SJSA1 (cell line): ENCODE measurements around the gene OS9. TPM values are rescaled to one million over a fixed set of nuclear protein-coding genes. Genes with fewer than 3 reads are reported as not detected.
A peak's percentile ranks its signal among the peaks of the same experiment; 100 is the strongest.
"Not testable (repeated sequence)": the region's sequence is repeated elsewhere in the genome, so short reads cannot be mapped to it uniquely, and the experiment has no call there.

Source experiments
- DNase-seq, 2 experiments: peaks; one replicate each; pipeline ENCODE4 v3.0.0-alpha.2; 2015 to 2020; ENCODE audit warnings: low spot score in 2 of 2, low read depth in 1 of 2
- H3K27ac ChIP-seq: fragments of 250-450 bp; sonication (Bioruptor Pico); 2 replicates; pipeline ENCODE4 v1.5.1; 2020; ENCODE audit warnings: mild to moderate bottlenecking, moderate library complexity
- H3K27me3 ChIP-seq: fragments of 250-450 bp; sonication (Bioruptor Pico); replicated peaks from 2 replicates; pipeline ENCODE4 v1.5.1; 2020; ENCODE audit warnings: mild to moderate bottlenecking, moderate library complexity
- H3K36me3 ChIP-seq: fragments of 250-450 bp; sonication (Bioruptor Pico); 2 replicates; pipeline ENCODE4 v1.5.1; 2020; ENCODE audit warnings: mild to moderate bottlenecking
- H3K4me1 ChIP-seq: fragments of 250-450 bp; sonication (Bioruptor Pico); replicated peaks from 2 replicates; pipeline ENCODE4 v1.6.1; 2021; ENCODE audit warnings: mild to moderate bottlenecking
- H3K4me3 ChIP-seq: fragments of 250-450 bp; sonication (Bioruptor Pico); 2 replicates; pipeline ENCODE4 v1.5.1; 2020; ENCODE audit warnings: mild to moderate bottlenecking
- H3K9me3 ChIP-seq: fragments of 250-450 bp; sonication (Bioruptor Pico); replicated peaks from 2 replicates; pipeline ENCODE4 v1.5.1; 2020; ENCODE audit warnings: mild to moderate bottlenecking
- total RNA-seq: library from RNA; depleted of rRNA; stranded (reverse); fragments of >200 nt; shearing (Covaris generic); gene quantifications from 2 replicates; pipeline ENCODE4 v1.2.3, GENCODE V29; 2014

The OS9 gene
- total RNA-seq, 1 experiment from 2014 or later = 4,436 TPM

DNA sequence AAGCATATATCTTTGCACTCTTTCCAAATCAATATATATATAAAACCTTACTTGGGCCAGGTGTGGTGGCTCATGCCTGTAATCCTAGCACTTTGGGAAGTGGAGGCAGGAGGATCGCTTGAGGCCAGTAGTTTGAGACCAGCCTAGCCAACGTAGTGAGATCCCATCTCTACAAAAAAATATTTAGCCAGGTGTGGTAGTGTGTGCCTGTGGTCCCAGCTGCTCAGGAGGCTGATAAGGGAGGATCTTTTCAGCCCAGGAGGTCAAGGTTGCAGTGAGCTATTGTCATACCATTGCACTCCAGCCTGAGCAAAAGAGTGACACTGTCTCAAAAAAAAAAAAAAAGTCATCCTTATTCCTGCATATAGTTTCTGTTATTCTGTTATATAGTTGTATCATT is 14.4 kb downstream of the OS9 start:
- no peak overlapping the region for H3K27ac ChIP-seq
- peaks cover 8% of the 10 kb centered on the region for H3K9me3 ChIP-seq
- peak in 1 of 2 experiments; percentile 79 for DNase-seq
- H3K36me3 ChIP-seq = peaks cover 60% of the 10 kb centered on the region
- H3K27me3 ChIP-seq = no peaks in the 10 kb centered on the region
- H3K4me1 ChIP-seq = no peaks in the 10 kb centered on the region
- no peak overlapping the region for H3K4me3 ChIP-seq

DNA sequence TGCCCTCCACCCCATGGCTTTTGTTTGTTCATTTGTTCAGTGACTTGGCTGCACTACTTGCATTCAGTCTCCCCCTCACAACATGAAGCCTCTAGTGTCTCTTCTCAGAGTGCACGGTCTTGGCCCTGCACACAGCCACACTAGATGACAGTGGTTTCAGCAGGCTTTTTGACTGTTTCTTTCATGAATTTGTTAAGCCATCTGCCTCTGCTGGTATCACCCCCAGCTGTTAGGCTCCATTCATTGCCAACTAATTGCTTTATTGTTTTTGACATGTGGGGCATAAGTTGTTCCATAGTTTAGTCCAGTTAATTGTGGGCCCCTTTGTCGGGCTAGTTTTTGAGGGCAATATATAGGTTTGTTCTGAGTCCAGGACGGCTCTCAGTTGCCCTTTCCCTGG is 18.8 kb downstream of the OS9 start:
- no peaks in the 10 kb centered on the region for H3K27me3 ChIP-seq
- H3K27ac ChIP-seq = no peak overlapping the region
- H3K4me3 ChIP-seq = no peak overlapping the region
- no peaks in the 10 kb centered on the region for H3K4me1 ChIP-seq
- no peaks in the 10 kb centered on the region for H3K9me3 ChIP-seq
- peaks cover 57% of the 10 kb centered on the region for H3K36me3 ChIP-seq
- peak in 1 of 2 experiments; percentile 82 for DNase-seq

- peaks cover 63% of the 10 kb centered on the region for H3K36me3 ChIP-seq
- no peaks in the 10 kb centered on the region for H3K4me1 ChIP-seq
- H3K27ac ChIP-seq = no peak overlapping the region
- H3K9me3 ChIP-seq = no peaks in the 10 kb centered on the region
- H3K4me3 ChIP-seq = no peak overlapping the region
- H3K27me3 ChIP-seq = no peaks in the 10 kb centered on the region
- DNase-seq = peak in 1 of 2 experiments; percentile 89
Measured at GRCh38 chr12:57713209-57713608, 19.3 kb downstream of the OS9 start.

GRCh38 chr12:57715036-57715748 is 21.3 kb downstream of the OS9 start:
- DNase-seq = peak in 1 of 2 experiments; percentile 74
- peaks cover 79% of the 10 kb centered on the region for H3K36me3 ChIP-seq
- not testable (repeated sequence) for H3K27ac ChIP-seq, H3K9me3 ChIP-seq, H3K4me3 ChIP-seq, H3K4me1 ChIP-seq, H3K27me3 ChIP-seq

GRCh38 chr12:57715786-57716185 is 21.9 kb downstream of the OS9 start:
- no peaks in the 10 kb centered on the region for H3K27me3 ChIP-seq
- no peak overlapping the region for H3K4me3 ChIP-seq
- H3K9me3 ChIP-seq = no peaks in the 10 kb centered on the region
- peak in 1 of 2 experiments; percentile 93 for DNase-seq
- peaks cover 85% of the 10 kb centered on the region for H3K36me3 ChIP-seq
- H3K27ac ChIP-seq = no peak overlapping the region
- H3K4me1 ChIP-seq = no peaks in the 10 kb centered on the region

DNA sequence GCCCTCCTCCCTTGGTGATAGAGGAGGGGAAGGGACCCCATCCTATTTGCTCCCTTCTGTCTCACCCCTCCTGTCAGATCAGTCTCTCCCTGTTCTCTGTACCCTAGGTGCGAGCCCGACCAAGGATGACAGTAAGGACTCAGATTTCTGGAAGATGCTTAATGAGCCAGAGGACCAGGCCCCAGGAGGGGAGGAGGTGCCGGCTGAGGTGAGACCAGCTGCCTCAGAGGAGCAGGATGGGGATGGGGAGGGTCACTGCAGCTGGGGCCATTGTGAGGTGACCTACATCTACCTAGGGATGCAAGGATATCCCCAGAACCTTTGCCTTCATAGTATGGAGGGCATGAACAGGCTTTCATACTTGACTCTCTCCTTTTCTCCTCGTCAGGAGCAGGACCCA is 22.4 kb downstream of the OS9 start:
- peak in 1 of 2 experiments; percentile 92 for DNase-seq
- peaks cover 90% of the 10 kb centered on the region for H3K36me3 ChIP-seq
- H3K4me1 ChIP-seq = no peaks in the 10 kb centered on the region
- H3K27me3 ChIP-seq = no peaks in the 10 kb centered on the region
- H3K4me3 ChIP-seq = no peak overlapping the region
- H3K9me3 ChIP-seq = no peaks in the 10 kb centered on the region
- H3K27ac ChIP-seq = no peak overlapping the region

DNA sequence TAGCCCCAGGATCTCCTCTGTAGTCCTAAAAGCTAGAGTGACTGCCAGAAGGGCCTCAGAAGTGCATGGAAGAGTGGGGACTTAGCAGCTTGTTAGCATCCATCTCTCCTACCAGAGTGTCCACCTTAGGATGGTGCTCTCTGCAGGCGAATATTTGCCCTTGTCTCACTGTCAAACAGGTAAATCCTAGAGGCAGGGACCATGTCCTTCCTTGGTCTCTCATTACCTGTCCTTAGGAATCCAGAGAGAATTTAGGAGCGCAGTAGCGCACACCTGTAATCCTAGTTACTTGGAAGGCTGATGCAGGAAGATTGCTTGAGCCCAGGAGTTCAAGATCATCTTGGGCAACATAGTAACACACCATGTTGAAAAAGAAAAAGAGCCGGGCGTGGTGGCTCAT is 23.2 kb downstream of the OS9 start:
- H3K27ac ChIP-seq = no peak overlapping the region
- peaks cover 90% of the 10 kb centered on the region for H3K36me3 ChIP-seq
- no peak overlapping the region for H3K4me3 ChIP-seq
- H3K27me3 ChIP-seq = no peaks in the 10 kb centered on the region
- no peaks in the 10 kb centered on the region for H3K9me3 ChIP-seq
- no peaks in the 10 kb centered on the region for H3K4me1 ChIP-seq
- peak in 1 of 2 experiments; percentile 83 for DNase-seq

- Histone ChIP-seq H3K36me3 (peaks cover 84% of the 10 kb centered on the region), H3K4me3 (no peak overlapping the region)
Measured at GRCh38 chr12:57717846-57718640, 24.1 kb downstream of the OS9 start.

GRCh38 chr12:57718641-57719528 is 25.0 kb downstream of the OS9 start:
- peak in 1 of 2 experiments; percentile 87 for DNase-seq
- no peaks in the 10 kb centered on the region for H3K9me3 ChIP-seq
- peaks cover 82% of the 10 kb centered on the region for H3K36me3 ChIP-seq
- H3K27ac ChIP-seq = no peak overlapping the region
- H3K4me1 ChIP-seq = no peaks in the 10 kb centered on the region
- H3K27me3 ChIP-seq = peaks cover 4% of the 10 kb centered on the region; the same call in 1 of the 2 replicates
- H3K4me3 ChIP-seq = no peak overlapping the region

More at GRCh38 chr12:57717846-57718640, 24.1 kb downstream of the OS9 start:
- Histone ChIP-seq H3K9me3 (no peaks in the 10 kb centered on the region), H3K27ac (no peak overlapping the region), H3K27me3 (no peaks in the 10 kb centered on the region), H3K4me1 (no peaks in the 10 kb centered on the region)
- DNase-seq = peak in 1 of 2 experiments; percentile 94

DNA sequence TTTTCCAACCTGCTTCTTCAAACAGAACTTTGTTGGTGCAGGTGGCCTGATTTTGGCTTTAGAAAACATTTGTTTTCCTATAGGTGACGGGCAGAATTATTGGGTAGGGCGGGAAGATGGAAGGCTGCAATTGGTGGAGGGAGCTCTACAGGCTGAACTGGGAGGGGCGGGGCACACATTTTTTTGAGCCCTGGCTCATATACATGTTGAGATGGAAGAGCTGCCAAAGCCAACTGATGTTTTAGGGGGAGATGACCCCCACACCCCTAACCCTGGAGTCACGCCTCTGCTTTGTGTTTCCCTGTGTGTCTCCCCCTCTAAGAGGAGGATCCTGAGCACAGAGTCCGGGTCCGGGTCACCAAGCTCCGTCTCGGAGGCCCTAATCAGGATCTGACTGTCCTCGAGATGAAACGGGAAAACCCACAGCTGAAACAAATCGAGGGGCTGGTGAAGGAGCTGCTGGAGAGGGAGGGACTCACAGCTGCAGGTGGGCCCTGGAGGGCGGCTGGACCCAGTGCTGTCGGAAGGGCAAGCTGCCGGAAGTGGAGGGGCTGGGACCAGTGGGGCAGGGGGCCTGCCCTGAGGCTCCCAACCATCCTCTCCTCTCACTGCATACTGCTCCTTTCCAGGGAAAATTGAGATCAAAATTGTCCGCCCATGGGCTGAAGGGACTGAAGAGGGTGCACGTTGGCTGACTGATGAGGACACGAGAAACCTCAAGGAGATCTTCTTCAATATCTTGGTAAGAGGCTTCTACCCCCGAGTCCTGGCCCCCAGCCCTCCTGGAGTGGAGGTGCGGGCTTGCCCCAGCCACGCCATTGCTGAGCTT is 26.1 kb downstream of the OS9 start:
- H3K9me3 ChIP-seq = no peaks in the 10 kb centered on the region
- H3K4me1 ChIP-seq = no peaks in the 10 kb centered on the region
- peaks cover 73% of the 10 kb centered on the region for H3K36me3 ChIP-seq
- H3K27me3 ChIP-seq = peaks cover 15% of the 10 kb centered on the region; the same call in 1 of the 2 replicates
- no peak overlapping the region for H3K27ac ChIP-seq
- peak in 1 of 2 experiments; percentile 94 for DNase-seq
- no peak overlapping the region for H3K4me3 ChIP-seq

GRCh38 chr12:57720606-57721595 is 27.0 kb downstream of the OS9 start:
- Histone ChIP-seq H3K4me3 (no peak overlapping the region), H3K36me3 (peaks cover 64% of the 10 kb centered on the region), H3K9me3 (no peaks in the 10 kb centered on the region), H3K27ac (no peak overlapping the region), H3K27me3 (peaks cover 15% of the 10 kb centered on the region; the same call in 1 of the 2 replicates), H3K4me1 (peaks cover 3% of the 10 kb centered on the region)
- DNase-seq = peak in 1 of 2 experiments; percentile 94
